Astrocyte of the hippocampus (primary cell): ENCODE data around the gene CLIC3.

Experiments used
- DNase-seq: peaks from one replicate; pipeline ENCODE4 v3.0.0; 2011; ENCODE audit warnings: low read depth, low spot score

CLIC3 gene

DNA sequence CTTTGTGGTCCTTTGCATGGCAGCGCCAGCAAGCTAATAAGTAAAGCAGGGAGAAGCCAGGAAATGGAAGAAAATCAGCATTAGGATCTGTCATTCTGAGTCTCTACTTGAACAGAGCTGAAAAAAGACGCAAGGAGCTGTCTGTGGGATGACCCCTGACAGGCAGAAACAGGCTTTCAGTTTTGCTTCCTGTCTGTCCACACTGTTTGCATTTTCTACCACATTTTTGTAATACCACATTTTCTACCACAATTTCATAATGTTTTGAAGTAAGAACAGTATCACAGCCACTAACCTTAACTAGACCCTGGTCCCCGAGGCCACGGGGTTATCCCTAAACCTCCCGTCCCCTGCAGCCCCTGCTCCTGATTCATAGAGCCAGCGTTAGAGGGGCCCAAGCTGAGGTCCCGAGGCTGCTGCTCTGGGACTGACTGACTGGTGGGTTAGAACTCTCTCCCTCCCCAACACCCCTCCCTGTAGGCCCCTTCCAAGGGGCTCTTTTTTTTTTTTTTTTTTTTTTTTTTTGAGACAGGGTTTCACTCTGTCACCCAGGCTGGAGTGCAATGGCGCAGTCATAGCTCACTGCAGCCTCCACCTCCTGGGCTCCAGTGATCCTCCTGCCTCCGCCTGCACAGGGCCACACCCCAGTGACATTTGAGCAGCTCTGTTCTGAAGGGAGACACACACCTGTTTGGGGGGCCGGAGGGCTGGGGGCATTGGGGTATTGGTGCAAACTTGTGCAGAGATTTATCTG, 4.0 kb upstream of the CLIC3 start:
- DNase-seq: no peak

DNA sequence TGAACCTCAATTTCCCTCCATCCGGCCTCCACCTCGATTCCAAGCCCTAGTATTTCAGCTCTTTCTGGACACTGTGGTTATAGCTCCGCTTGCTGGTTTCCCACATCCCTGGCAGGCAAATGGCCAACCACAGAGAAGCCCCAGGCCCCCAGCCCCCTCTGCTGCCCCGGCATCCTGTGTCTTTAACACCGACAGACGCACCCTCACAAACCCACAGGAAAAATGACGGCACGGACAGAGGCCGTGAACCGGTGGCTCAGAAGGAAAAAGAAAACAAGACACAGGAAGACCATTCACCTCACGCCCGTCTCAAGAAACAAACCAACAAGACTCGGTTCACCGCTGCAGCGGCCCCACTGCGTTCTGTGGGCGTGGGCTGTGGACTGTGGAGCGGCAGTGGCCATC, 1.5 kb upstream of the CLIC3 start:
- peak; percentile 43 for DNase-seq

DNA sequence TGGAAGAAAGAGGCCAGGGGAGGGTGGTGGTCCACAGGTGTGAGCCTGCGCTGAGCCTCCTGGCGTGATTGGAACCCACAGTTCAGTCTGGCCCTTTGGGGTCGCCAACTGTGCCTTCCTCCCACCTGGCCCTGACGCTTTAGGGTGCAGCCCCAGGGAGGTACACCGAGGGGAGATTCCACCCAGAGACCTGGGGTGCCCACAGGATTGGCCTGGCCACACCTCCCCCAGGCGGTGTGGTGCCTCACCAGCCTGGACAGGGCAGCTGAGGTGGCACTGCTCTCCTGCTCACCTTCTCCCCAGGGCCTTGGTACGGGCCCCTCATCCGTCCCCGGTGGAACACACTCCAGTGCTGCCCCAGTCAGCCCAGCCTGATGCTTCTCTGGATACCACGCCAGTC, 1.0 kb upstream of the CLIC3 start:
- no peak for DNase-seq

DNA sequence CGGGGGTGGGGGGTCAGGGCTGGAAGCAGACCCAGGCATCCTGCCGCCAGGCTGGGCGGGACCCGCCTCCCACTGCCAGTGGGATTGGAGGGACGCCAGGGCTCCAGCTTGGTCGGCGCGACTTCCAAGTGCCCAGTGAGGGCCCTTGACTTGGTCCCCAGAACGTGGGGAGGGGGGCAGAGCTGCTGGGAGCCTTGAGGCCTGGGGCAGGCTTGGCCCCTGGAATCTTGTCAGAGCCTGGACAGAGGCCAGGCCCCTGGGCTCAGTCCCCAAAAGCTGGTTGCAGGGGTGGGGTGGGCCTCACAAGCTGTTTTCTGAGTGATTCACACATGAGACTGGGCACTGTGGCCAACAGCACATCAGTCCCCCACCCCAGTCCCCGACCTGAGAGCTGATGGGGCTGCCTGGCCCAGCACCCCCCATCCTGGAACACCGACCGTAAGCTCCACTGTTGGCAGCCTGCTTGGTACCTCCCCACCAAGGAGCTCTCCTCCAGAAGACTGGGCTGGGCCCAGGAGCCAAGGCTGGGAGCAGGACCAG, 526 bp downstream of the CLIC3 start:
- peak; percentile 72 for DNase-seq

DNA sequence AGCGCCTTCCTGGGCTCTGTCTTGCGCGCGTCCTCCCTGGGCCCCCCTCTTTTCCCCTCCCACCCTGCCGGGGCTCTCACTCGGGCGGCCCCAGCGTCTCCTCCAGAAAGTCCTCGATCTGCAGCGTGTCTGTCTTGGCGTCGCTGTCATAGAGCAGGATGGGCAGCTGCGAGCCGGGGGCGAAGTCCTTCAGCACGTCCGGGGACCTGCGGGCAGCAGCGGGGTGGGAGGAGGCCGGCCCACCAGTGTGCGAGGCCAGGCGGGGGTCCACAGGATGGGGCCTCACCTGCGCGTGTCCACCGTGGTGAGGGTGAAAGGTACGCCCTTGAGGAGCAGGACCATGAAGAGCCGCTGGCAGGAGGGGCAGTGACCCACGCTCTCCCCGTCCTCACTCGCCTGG, 1.0 kb downstream of the CLIC3 start:
- DNase-seq: peak; percentile 36

DNA sequence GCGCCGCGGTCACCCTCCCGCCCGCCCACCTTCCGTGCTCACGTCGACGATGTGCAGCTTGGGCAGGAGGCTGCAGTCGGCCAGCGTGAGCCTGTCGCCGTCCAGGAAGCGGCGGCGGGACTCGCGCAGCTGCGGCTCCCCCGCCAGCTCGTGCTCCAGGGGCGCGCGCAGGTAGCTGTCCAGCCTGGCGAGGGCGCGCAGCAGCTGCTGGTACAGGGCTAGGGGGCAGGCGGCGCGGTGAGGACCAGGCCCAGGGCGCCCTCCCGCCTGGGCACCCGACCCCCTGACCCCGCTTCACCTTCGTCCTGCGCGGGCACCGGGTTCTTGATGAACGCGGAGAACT, 1.5 kb downstream of the CLIC3 start:
- DNase-seq: peak; percentile 34

DNA sequence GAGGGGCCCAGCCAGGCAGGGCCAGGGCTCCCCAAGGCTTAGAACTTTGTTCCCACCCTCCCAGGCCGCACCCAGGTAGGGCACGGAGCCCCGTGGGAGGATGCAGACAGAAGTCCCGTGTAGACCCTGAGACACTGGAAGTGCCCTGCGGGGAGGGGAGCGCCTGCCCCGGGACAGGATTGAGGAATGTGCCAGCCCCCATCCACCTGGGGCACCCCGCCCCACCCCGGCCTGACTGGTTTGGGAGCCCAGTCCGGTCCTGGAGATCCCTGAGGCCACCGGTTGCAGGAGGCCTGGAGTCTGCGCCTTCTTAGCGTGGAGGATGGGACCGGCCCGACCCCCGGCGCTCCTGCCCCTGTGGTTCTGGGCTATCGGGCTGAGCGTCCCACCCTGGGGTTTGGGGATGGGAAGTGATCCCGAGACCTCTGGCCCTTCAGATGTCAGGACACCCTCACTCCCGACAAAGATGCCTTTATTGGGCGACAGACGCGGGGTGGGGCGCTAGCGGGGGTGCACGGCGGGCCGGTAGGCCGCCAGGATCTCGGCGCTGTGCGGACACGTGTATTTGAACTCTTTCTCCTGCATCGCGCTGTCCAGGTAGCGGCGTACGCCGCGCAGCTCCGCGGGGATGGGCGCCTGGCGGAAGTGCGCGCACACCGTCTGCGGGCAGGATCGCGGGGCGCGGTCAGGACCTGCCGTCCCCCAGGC, 2.0 kb downstream of the CLIC3 start:
- no peak for DNase-seq

DNA sequence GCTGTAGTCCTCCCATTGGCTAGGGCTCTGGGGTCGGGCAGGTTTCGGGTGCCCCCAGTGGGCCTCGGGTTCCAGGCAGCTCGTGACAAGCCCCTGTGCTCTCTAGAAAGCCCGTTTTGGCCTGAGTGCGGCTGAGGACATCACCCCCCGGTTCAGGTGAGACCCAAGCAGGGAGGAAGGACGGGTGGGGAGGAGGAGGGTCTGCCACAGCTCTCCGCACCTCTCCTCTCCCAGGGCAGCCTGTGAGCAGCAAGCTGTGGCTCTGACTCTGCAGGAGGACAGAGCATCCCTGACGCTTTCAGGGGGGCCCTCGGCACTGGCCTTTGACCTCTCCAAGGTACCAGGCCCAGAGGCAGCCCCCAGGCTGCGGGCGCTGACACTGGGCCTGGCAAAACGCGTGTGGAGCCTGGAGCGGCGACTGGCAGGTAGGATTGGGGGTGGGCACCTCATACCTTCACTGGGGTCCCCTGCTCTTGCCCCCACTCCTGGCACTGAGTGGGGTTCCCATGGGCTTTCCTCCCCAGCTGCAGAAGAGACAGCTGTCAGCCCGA, 3.5 kb downstream of the CLIC3 start:
- DNase-seq: no peak

DNA sequence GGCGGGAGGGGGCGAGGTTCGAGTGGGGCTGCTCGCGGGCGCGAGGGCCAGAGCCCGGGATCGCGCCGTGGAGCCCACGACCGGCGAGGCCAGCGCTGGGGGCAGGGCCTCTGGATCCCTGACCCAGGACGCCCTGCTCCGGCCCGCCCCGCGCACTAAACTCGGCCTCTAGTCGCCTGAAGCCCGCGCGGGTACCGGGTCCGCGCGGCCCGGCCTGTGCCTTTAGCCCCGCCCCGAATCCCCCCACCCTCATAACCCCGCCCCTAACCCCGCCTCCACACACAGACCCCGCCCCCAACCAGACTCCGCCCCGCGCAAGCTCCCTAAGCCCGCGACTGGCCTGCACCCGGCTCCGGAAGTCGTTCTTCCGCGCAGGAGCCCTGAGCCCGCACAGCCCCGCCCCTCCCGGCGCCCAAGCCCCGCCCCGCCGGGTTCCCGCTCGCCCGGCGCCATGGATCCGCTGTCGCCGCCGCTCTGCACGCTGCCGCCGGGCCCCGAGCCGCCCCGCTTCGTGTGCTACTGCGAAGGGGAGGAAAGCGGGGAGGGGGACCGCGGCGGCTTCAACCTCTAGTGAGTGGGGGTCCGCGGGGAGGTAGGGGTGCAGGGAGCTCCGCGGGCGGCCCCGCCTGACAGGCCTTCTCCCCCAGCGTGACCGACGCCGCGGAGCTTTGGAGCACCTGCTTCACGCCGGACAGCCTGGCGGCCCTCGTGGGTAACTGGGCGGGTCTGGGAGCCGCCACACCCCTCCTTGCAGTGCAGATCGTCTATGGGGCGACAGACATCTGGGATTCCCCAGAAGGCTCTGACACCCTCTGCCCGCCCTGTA, 4.2 kb downstream of the CLIC3 start, which contains the start of gene PAXX:
TSS of gene PAXX (plus strand) at position 430 of the 826 bp plus-strand sequence. CDS start at position 452, 22 bp downstream.
- peak; percentile 94 for DNase-seq

DNA sequence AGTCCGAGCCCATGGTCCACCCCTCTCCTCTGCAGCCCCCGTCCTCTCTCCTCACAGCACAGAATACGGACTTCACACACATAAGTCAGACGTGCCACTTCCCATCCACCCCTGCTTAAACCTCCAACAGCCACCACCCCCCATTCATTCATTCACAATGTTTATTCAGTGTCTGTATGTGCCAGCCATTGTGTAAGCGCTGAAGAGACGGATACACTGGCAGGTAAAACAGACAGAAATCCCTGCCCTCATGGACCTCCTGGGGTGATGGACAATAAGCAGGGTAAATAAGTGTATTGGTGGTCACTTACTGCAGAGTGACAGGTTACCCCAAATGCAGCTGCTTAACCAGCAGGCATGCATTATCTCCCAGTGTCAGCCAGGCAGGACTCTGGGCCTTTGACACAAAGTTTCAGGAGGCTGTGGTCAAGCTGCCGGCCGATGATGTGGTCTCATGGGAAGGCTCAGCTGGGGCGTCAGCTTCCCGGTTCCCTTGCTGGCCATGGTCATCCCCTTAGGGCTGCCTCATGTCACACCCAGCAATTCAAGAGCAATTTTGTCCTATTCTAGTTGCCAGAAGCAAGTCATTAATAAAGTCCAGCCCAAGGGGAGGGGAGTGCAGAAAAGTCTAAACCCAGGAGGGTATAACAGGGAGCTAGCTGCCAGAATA, 6.0 kb downstream of the CLIC3 start:
- DNase-seq: no peak

DNA sequence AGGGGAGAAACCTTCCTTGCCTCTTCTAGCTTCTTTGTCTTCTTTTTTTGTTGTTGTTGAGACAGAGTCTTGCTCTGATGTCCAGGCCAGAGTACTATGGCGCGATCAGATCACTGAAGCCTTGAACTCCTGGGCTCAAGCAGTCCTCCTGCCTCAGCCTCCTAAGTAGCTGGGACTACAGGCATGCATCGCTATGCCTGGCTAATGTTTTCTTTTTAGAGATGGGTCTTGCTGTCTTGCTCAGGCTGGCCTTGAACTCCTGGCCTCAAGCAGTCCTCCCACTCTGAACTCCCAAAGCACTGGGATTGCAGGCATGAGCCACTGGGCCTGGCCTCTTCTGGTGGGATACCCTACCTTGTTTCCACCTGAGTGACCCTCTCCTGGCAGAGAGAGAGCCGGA, 7.5 kb downstream of the CLIC3 start:
- DNase-seq: no peak

DNA sequence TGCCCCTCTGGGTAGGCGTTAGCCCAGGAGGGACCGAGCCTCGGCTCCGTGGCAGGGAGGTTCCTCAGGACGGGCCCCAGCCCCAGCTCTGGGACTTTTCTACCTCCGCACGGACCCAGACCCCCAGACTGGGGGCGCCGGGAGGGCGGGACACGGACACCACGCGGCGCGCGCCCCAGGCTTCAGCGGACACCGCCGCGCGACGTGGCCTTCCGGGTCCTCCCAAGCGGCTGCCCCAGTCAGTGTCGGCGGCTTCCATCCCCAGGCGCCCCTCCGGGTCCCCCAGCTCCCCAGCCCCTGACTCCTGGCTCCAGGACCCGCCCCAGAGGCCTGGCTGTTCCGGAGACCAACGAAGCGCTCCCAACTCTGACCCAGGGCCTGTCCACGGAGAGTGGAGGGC, 10.5 kb downstream of the CLIC3 start:
- DNase-seq: no peak

DNA sequence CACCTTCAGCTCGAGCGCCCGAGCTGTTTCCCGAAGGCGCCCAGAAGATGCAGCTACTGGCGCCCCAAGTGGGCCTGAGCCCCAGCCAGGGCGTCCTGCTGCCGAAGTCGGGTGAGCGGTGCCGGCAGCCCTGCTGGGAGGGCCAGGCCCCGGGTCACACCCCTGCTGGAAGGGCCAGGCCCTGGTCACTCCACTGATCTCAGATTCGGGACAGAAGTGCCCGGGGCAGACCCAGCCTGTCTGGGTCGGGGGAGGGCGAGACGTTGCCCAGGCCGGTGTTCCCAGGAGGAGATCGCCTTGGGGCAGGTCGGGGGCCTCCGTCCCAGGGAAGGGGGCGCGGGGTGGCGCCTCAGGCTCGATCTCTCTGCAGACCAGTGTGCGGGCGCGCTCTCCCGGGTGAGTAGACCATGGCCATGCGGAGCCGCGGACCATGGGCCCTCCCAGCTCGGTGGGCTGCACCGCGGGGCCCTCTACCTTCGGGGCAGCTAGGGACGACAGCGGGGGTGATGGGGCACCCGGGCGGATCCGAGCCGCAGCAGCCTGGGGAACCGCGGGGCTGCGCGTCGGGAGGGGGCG, 11.3 kb downstream of the CLIC3 start:
- DNase-seq: no peak

DNA sequence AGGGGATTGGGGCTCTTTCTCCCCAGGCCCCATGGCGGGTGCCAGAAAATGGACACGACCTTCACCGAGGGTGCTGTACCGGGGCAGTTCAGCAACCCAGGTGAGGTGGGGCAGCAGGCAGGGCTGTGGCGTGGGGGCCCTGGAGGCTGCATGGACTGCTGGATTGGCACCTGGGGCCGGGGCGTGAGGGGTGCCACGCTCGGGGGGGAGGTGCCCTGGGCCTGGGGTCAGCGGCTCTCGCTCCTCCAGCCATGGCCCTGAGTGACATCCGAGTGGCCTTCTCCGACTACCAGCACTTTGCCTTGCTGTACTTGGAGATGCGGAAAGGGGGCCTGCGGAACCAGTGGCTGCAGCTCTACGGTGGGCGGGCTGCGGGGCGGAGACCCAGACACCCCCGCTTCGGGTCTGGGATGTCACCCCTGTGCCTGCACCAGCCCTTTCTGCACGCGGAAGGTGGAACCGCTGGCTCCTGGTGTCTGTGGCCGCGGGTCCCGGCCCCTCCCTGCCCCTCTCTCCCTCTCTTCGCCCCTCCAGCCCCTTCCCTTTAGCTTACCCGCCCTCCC, 11.8 kb downstream of the CLIC3 start:
- no peak for DNase-seq

DNA sequence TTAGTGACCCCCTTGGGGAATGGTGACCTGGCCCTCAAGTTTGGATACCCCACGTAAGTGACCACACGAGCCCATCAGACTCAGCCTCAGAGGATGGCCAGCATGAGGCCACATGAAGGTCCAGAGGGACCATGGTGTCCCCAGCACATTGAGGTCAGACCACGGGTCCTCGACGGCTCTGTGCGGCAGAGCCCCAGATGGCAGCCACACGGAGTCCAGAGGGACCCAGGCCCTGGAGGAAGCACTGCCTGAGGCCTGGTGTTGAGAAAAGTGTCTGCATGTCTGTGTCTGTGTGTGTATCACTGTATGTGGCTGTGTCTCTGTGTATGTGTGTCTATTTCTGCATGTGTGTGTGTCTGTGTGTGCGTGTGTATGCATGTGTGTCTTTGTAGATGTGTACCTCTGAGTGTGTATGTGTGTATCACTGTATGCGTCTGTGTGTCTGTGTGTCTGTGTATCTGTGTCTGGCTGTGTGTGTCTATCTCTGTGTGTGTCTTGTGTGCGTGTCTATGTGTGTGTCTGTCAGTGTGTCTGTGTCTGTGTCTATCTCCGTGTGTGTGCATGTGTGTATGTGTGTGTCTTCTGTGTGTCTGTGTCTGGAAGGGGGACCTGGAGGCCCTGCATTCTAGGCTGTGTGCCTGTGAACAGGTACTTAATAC, 12.6 kb downstream of the CLIC3 start:
- DNase-seq: no peak

DNA sequence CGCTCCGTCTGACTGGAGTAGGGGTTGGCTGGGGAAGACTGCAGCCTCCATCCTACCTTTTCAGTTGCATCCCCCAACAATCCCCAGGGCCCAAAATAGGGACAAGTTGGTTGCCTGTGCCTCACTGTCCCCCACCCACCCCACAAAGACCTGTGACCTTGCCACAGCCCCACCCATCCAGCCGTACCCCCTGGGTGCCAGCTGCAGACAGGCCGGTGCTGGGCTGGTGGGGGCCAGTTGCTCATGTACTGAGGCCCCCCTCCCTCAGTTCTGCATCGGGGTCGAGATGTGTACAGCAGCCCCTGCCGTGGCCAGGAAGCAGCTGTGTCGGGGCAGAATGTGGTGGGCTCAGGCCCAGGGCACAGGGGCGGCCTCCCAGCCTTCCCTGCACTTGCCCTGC, 13.2 kb downstream of the CLIC3 start:
- no peak for DNase-seq

DNA sequence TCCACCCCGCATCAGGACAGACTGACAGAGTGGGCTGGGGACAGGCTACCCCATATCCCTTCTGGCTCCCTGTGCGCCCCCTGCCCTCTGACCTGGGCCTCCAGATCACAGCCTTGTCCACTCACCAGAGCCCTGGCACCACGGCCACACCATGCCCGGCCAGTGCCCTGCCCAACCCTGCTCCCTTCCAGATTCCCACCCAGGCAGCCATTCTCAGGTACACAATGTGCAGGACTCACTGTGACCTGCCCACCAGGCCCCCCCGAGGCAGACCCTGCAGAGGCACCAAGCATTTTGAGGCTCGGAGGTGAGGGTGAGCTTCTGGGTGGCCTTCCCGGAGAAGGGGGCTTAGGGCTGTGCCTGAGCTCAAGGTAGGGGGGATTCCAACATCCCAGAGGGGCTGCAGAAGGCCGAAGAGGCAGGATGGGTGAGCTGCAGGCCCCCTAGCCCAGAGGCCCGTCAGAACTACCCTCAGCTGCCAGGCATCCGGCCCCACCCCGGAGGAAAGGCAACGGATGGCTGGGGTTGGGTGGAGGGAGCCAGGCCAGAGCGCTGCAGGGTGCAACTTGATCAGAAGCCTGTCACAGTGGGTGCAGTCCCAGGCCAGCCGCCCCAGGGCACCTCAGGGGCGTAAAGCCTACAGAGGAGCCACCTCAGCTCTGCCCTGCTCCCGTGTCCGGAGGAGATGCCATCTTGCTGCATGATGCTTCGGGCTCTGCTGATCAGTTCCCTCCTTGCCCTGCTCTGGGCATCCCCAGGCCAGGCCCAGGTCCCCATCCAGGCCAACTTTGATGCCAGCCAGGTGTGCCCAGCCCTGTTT, 13.9 kb downstream of the CLIC3 start, which contains the start of gene LCNL1:
TSS of gene LCNL1 (plus strand) at position 762 of the 820 bp plus-strand sequence. CDS start 594 bp downstream, outside the sequence.
- no peak for DNase-seq

DNA sequence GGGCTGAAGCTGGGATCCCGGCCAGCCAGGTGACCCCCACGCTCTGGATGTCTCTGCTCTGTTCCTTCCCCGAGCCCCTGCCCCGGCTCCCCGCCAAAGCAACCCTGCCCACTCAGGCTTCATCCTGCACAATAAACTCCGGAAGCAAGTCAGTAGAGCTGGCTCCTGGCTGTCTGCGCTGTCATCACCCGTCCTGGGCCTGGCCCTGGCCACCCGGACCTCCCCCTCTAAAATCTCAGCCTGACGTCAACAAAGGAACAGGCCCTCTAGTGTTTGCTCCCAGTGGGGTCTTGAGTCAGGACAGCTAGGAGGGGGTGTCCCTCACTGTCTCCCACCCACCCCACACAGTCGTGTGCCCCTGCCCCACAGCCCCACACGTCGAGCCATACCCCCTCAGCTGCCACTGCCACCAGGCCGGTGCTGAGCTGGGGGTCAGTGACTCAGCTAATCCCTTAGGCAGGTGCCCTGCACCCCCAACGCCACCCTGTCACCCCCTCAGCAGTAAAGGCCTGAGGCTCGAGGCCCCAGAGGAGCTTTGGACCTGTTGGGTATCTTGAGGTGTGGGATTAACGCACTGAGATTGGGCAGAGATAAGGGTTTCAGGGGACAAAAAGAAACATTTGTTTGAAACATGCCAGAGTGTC, 14.7 kb downstream of the CLIC3 start:
- no peak for DNase-seq
